ENCODE results near the gene ZBTB18.

- TF ChIP-seq CTCF (IDR thresholded peaks at IDR 0.05) (no peak), POLR2A (IDR thresholded peaks at IDR 0.05) (no peak), EP300 (IDR thresholded peaks at IDR 0.05) (no peak)
These were observed 1.7 kb upstream of the ZBTB18 start for GRCh38 chr1:244049162-244050013.
